ENCODE measurements around the gene BARHL1.

The BARHL1 gene

GRCh38 chr9:132586830-132587591 lies 4.6 kb downstream of the BARHL1 start:
- no peak for DNase-seq

DNA sequence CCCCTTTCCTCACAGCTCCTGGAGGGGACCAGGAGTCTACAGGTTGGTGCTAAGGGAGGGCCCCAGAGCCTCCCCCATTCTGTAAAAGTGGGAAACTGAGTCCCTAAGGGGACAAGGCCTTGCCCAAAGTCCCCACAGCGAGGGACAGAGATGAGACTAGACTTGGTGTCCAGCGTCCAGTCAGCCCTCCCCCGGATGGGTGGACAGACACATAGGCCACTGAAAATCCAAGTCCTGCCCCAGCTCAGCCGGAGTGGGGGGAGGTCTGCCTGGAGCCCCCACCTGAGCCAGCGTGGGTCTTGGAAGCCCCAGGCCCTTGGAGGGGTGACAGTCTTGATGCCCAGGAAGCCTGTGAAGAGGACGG lies 5.2 kb downstream of the BARHL1 start:
- no peak for DNase-seq

GRCh38 chr9:132588098-132588497 lies 5.7 kb downstream of the BARHL1 start:
- no peak for DNase-seq

DNA sequence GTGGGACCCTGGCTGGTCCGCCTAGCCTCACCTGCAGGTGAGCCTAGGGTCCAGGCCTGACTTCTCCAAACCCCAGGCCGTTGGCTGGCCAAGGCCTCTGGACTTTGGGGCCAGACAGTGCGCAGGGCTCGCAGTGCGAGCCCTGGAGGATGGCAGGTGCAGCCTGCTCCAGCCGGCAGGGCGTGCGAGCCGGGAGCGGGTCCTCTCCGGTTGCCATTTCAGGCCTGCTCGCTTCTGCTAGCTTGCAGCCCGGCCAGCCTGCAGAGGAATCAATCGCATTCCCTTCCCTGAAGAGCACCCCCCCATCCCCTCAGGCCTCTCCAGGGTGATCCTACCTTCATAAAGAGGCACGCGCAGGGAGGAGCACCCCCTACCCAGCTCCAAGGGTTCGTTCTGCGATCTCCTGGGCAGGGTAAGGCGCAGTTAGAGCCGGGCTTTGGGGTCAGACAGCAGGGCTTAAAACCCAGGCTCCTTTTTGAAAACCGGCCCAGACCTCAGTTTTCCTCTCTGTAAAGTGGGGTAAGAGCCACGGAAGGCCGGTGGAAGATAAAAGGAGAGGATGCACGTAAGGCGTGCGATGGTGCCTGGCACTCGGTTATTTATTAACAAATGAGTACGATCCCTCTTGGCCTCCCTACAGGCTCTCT lies 6.2 kb downstream of the BARHL1 start:
- DNase-seq: no peak

- DNase-seq: no peak
Measured at GRCh38 chr9:132589148-132590036, 7.0 kb downstream of the BARHL1 start.

DNA sequence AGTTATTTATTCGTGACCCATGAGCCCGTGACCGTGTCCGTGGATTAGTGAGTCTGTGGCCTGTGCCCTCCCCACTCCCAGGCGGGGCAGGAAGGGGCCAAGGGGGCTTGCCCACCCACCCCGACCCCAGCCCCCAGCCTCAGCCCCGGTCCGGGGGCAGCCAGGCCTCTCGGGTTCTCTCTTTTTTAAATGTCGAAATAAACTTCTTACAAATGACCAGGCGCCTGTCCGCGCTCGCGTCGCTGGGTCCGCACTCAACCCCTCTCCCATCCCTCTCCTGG lies 7.6 kb downstream of the BARHL1 start:
- no peak for DNase-seq

DNA sequence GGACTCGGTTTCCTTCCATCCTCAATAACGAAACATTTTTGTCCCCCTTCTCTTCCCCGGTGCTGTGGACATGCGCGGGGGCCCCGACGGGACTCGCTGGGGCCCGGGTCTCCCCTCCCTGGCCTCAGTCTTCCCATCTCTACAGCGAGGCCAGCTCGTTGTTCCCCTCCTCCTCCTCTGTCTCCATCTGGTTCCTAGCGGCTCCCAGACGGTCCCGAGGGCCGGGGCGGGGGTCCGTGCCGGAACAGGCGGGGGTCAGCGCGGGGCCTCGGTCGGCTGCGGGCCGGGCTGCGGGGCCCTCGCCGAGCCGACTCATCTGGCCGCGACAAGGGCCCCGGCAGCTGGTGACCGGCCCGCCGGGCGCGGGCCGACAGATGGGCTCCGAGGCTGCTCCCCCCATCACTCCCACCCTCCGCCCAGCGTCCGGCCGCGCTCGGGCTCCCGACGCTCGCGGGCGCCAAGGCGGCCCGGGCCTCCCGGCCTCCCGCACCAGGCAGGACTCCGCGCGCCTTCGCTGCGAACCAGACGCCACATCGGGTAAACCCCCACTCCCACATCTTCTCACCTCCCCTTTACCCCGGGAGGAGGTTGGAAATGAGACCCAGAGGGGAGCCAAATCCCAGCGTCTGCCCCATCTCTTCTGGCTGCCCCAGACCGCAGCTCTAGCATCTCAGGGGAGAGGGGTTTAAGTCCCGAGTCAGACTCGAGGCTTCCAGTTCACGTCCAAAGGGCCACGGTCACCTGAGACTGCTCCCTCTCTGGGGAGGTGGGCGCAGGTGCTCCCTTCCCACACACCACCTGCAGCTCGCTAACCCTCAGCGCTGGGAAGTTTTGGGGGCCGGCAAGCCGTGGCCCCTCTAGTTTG lies 8.1 kb downstream of the BARHL1 start:
- no peak for DNase-seq

- no peak for DNase-seq
Measured at GRCh38 chr9:132591244-132591643, 8.8 kb downstream of the BARHL1 start.

DNA sequence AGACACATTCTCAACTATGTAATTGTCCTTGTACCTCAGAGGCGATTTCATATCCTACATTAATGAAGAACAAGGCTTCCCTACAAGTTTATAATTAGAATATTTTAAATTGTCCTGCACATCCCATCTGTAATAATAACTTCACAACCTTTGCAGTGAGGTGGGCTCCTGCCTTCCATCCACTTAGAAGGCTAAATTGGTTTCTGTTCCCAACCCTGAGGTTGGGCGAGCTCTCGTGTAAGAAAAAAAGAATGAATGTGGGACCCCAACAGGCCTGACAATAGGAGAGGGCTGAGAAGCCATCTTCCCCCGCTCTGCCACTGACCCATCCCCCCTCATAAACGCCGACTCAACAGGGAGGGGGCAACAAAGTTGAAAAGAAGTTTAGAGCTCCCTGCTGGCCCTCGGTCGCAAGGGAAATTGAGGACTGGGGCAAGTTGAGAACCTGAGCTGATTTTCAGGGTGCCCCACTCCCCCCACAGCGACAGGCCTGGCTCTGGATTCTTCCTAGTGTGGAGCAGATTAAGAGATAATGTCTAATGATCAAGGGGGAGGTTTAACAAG lies 9.4 kb downstream of the BARHL1 start:
- no peak for DNase-seq

- DNase-seq: no peak
Measured at GRCh38 chr9:132592451-132592850, 10.0 kb downstream of the BARHL1 start.

DNA sequence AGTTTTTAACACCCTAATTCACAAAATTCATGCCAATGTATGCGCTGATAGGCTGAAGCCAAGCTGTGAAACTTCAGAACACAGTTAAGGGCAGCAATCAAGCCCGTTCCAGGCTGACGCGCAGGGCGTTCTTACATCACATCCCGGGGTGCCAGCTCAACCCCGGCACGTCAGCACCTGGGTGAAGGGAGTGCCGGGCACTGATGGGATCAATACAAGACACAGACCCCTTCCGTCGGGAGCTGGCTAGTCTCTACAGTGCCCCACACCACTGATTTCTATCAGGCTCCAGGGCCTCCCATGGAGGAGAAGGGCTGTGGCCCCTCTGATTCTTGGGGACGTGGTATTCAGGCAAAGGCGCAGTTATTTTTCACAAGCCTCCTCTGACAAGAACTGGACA lies 12.0 kb downstream of the BARHL1 start:
- no peak for DNase-seq

GRCh38 chr9:132595319-132595718 lies 12.9 kb downstream of the BARHL1 start:
- no peak for DNase-seq

DNA sequence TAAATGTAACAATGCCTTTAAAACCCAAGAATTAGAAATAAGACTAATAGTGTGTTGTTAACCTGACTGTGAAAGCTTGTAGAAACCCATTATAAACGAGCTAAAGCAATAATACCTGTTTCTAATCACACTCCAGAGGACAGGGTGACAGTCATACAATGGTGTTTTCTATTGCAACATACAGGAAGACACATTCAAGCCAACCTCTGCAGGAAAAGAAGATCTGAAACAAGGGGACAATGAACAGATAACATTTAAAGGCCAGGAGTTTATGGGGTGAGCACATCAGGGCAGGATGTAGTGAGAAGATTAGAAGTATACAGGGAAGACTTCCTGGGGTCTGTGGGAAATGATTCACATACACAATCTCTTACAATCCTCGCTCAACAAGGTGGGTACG lies 13.8 kb downstream of the BARHL1 start:
- DNase-seq: no peak

- DNase-seq: peak in 22 of 56 donors; percentile 3 to 42 (median 12)
Measured at GRCh38 chr9:132597073-132597775, 14.8 kb downstream of the BARHL1 start.

GRCh38 chr9:132600326-132600984 lies 18.0 kb downstream of the BARHL1 start:
- DNase-seq: no peak

DNA sequence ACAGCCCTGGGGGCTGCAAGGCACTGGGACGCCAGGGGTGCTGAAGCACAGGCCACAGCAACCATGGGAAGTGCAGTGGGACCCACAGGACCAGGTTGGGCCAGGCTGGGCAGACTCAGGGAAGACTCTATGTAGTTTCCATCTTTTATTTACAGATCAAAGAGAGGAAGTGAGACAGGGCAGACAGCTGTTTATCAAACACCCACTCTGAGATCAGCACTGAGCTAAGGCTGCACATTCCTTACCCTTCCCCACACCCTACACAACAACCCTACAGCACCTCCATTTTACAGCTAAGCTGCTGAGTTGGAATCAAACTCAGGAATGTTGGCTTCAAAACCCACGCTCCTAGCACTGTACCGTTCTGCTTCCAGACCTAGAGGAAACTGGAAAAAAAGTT lies 19.8 kb downstream of the BARHL1 start:
- no peak for DNase-seq

GRCh38 chr9:132605387-132605786 lies 23.0 kb downstream of the BARHL1 start:
- DNase-seq: no peak

GRCh38 chr9:132606066-132606465 lies 23.7 kb downstream of the BARHL1 start:
- no peak for DNase-seq

DNA sequence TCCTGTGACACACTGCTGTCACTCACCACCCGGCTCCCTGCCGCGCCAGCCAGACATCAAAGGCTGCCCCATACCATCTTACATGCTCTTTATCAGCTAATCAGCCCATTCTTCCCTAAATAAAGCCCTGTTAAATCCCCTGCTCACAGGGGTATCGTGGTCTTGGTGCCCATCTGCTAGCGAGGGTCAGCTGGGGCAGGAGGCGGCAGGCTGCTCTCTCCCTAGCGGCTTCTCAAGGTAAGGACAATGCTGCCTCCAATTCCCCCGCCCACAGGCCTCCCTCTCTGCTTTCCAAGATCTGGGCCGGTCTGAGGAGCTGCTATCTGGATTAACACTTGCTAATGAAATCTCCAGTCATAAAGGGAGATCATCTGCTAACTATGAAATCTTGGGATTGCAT lies 26.8 kb downstream of the BARHL1 start:
- DNase-seq: peak in 3 of 56 donors; percentile 7 to 18 (median 9)

GRCh38 chr9:132609829-132610228 lies 27.4 kb downstream of the BARHL1 start:
- no peak for DNase-seq
